Endodermal cell (in vitro differentiated cells): ENCODE results near the gene MARK3. TPM values are rescaled to one million over a fixed set of nuclear protein-coding genes. Genes with fewer than 3 reads are reported as not detected.

Source experiments
- DNase-seq: peaks from one replicate; pipeline ENCODE4 v3.0.0-alpha.2; 2017
- H3K27ac ChIP-seq: 2 replicates; pipeline ENCODE4 v1.5.1; 2013; ENCODE audit warnings: mild to moderate bottlenecking, low read depth, low read length, moderate library complexity
- H3K27me3 ChIP-seq: 2 replicates; pipeline ENCODE4 v1.6.1; 2013; ENCODE audit warnings: mild to moderate bottlenecking, low read length, moderate library complexity; ENCODE audit not compliant: insufficient read depth, control insufficient read depth, poor library complexity, severe bottlenecking
- H3K36me3 ChIP-seq: 2 replicates; pipeline ENCODE4 v1.7.0; 2013; ENCODE audit warnings: mild to moderate bottlenecking, low read length, moderate library complexity; ENCODE audit not compliant: control insufficient read depth, insufficient read depth
- H3K4me1 ChIP-seq: one replicate; pipeline ENCODE4 v1.7.0; 2013; ENCODE audit warnings: low read length; ENCODE audit not compliant: control insufficient read depth, insufficient read depth
- H3K4me3 ChIP-seq: 2 replicates; pipeline ENCODE4 v1.5.1; 2013; ENCODE audit warnings: mild to moderate bottlenecking, low read length, moderate library complexity
- H3K9ac ChIP-seq: 2 replicates; pipeline ENCODE4 v1.6.1; 2013; ENCODE audit warnings: mild to moderate bottlenecking, low read length, moderate library complexity; ENCODE audit not compliant: poor library complexity, severe bottlenecking; ENCODE audit errors: extremely low read depth
- H3K9me3 ChIP-seq: 2 replicates; pipeline ENCODE4 v1.6.1; 2013; ENCODE audit warnings: mild to moderate bottlenecking, low read length, moderate library complexity; ENCODE audit not compliant: control insufficient read depth
- H3K27ac Mint-ChIP-seq: 2 replicates; pipeline ENCODE4 v1.8.0; 2020; ENCODE audit warnings: mixed read lengths
- H3K27me3 Mint-ChIP-seq: 2 replicates; pipeline ENCODE4 v1.8.0; 2021; ENCODE audit warnings: mild to moderate bottlenecking, mixed read lengths; ENCODE audit not compliant: insufficient read depth
- H3K36me3 Mint-ChIP-seq: 2 replicates; pipeline ENCODE4 v1.8.0; 2020; ENCODE audit warnings: low read depth, mixed read lengths
- H3K4me1 Mint-ChIP-seq: 2 replicates; pipeline ENCODE4 v1.8.0; 2020; ENCODE audit warnings: mixed read lengths
- H3K4me3 Mint-ChIP-seq: 2 replicates; pipeline ENCODE4 v1.8.0; 2020; ENCODE audit warnings: mild to moderate bottlenecking, moderate library complexity, mixed read lengths
- H3K9me3 Mint-ChIP-seq: 2 replicates; pipeline ENCODE4 v1.8.0; 2020; ENCODE audit warnings: mild to moderate bottlenecking, mixed read lengths
- WGBS, 2 experiments: methylation state at CpG; one replicate each; pipeline versions ENCODE4 v1.1.5 to v1.1.7; 2013; ENCODE audit warnings: missing lambda C conversion rate in 2 of 2, mixed read lengths in 1 of 2; ENCODE audit not compliant: insufficient coverage in 1 of 2, insufficient read length in 1 of 2; 5-methylcytosine and 5-hydroxymethylcytosine counted together
- total RNA-seq, 2 donors: library from RNA; stranded (reverse); fragmentation: NEBNext Ultra II Directional in 1 of 2; extraction: Animal tissue kit (Norgen Biotek cat#: 25700) in 1 of 2; gene quantifications; 2 replicates in 1 of 2; 3 replicates in 1 of 2; pipeline ENCODE4 v1.2.1, GENCODE V29; 2021
- TF ChIP-seq, protein P1 (sequence below): fragments of 200-600 bp; sonication (generic); conservative IDR thresholded peaks from 2 replicates; pipeline ENCODE4 v1.5.0; 2021; ENCODE audit warnings: antibody characterized with exemption, mild to moderate bottlenecking

MARK3 gene
- total RNA-seq, 2 donors from 2014 or later, result 95.8 to 106 TPM

DNA sequence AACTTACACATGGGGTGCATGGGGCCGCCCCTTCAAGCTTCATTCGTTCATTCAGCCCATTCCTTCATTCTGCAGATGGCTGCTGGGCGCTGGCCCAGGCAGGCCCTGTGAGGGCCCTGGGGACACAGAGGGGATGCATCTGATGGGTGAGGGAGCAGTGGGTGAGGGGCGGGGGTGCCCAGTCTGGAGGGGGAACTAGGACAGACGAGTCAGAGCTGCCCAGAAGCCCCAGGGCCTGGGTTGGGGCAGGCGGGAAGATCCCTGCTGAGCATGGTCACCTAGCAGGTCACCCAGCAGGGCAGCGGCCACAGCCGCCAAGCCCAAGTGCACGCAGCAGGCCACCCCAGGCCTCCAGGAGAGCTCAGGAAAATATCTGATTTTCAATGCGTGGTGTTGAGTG is 157.9 kb downstream of the MARK3 start:
- Mint-ChIP-seq H3K4me3 (no peak overlapping the region), H3K27ac (peak overlapping the region; percentile 80), H3K4me1 (no peaks in the 10 kb centered on the region), H3K9me3 (no peaks in the 10 kb centered on the region), H3K36me3 (no peaks in the 10 kb centered on the region), H3K27me3 (peaks cover 3% of the 10 kb centered on the region)
- peaks cover 11% of the 10 kb centered on the region for H3K4me1 ChIP-seq
- TF ChIP-seq, protein P1, sequence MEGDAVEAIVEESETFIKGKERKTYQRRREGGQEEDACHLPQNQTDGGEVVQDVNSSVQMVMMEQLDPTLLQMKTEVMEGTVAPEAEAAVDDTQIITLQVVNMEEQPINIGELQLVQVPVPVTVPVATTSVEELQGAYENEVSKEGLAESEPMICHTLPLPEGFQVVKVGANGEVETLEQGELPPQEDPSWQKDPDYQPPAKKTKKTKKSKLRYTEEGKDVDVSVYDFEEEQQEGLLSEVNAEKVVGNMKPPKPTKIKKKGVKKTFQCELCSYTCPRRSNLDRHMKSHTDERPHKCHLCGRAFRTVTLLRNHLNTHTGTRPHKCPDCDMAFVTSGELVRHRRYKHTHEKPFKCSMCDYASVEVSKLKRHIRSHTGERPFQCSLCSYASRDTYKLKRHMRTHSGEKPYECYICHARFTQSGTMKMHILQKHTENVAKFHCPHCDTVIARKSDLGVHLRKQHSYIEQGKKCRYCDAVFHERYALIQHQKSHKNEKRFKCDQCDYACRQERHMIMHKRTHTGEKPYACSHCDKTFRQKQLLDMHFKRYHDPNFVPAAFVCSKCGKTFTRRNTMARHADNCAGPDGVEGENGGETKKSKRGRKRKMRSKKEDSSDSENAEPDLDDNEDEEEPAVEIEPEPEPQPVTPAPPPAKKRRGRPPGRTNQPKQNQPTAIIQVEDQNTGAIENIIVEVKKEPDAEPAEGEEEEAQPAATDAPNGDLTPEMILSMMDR, result no peak
- no peak overlapping the region for H3K9ac ChIP-seq
- H3K27ac ChIP-seq, result peak overlapping the region; percentile 100
- WGBS, 2 experiments, result 78 to 100% methylated on average over 2 to 10 of the region's 10 CpGs
- no peaks in the 10 kb centered on the region for H3K27me3 ChIP-seq
- DNase-seq, result no peak
- no peaks in the 10 kb centered on the region for H3K9me3 ChIP-seq
- no peaks in the 10 kb centered on the region for H3K36me3 ChIP-seq
- no peak overlapping the region for H3K4me3 ChIP-seq

DNA sequence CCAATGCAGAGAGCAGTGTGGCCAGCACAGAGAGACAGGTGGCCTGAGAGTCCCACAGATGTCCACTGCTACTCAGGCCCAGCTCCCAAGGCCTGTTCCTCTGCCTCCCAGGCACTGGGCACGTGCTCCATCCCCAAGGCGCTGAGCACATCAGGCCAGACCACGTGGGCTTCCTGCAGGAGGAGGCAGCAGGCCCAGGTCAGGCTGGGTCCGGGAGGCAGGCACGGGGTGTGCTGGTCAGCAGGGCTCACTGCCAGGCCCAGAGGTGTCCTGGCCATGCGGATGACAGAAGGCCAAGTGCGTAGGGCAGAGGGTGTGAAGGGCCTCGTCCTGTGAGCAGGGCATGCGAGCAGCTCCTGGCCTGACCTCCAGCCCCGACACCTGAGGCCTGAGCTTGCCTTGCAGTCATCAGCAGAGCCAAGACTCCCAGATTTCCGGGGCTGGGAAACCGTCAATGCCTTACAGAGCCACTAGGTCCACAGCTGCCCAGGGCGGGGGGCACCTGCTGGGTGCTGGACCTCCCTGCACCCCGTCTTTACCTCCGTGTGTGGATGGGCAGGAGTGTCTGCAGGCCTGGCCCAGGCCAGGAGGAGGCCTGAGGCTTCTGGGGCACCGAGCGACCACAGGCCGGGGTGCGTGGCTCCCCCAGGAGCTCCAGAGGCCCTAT is 158.6 kb downstream of the MARK3 start:
- Histone ChIP-seq H3K27ac (peak overlapping the region; percentile 100), H3K9me3 (no peaks in the 10 kb centered on the region), H3K27me3 (no peaks in the 10 kb centered on the region), H3K9ac (no peak overlapping the region), H3K4me1 (peaks cover 11% of the 10 kb centered on the region), H3K36me3 (no peaks in the 10 kb centered on the region), H3K4me3 (no peak overlapping the region)
- TF ChIP-seq, protein P1, result no peak
- Mint-ChIP-seq H3K4me1 (no peaks in the 10 kb centered on the region), H3K9me3 (no peaks in the 10 kb centered on the region), H3K27ac (no peak overlapping the region), H3K36me3 (no peaks in the 10 kb centered on the region), H3K4me3 (no peak overlapping the region), H3K27me3 (peaks cover 3% of the 10 kb centered on the region)
- no peak for DNase-seq
- WGBS, 2 experiments, result 91 to 98% methylated on average over 10 to 19 of the region's 19 CpGs

DNA sequence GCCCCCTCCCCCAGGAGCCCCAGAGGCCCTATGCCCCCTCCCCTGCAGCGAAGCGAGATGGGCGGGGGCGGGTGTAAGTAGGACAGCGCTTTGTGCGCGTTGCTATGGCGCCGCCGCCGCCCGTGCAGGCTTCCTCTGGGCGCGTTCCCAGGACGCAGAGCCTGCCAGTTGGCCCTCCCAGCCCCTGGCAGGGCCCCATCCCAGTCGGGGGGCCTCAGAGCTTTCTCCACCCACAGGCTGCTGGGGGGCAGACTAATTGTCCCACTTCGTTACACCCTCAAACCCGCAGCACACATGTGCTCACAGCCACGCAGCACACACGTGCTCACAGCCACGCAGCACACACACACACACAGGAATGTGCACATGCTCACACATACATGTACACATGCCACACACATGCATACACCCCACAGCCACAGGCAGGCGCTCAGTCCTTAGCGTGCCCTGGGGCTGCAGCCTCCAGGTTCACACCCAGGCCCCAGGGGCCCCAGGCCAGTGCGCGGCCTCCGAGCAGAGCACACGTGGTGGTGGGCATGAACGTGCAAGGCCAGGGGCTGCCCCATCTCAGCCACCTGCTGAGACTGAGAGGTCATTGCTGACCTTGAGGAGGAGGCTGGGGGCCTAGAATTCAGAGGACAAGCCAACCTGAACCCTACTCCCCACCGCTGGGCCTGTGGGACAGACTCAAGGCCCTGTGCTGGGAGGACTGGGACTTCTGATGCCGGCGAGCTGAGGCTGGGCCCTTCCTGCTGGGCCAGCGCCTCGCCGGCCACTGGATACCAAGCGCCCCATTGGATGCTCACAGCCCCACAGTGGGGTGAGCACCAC is 159.4 kb downstream of the MARK3 start:
- H3K9me3 ChIP-seq, result no peaks in the 10 kb centered on the region
- Mint-ChIP-seq H3K4me1 (no peaks in the 10 kb centered on the region), H3K27me3 (no peaks in the 10 kb centered on the region), H3K4me3 (no peak overlapping the region), H3K36me3 (no peaks in the 10 kb centered on the region), H3K27ac (no peak overlapping the region), H3K9me3 (no peaks in the 10 kb centered on the region)
- H3K27ac ChIP-seq, result peak overlapping the region; percentile 100
- DNase-seq, result no peak
- no peak overlapping the region for H3K9ac ChIP-seq
- H3K36me3 ChIP-seq, result no peaks in the 10 kb centered on the region
- peaks cover 11% of the 10 kb centered on the region for H3K4me1 ChIP-seq
- 94 to 95% methylated on average over 5 to 35 of the region's 35 CpGs for WGBS, 2 experiments
- H3K27me3 ChIP-seq, result no peaks in the 10 kb centered on the region
- TF ChIP-seq, protein P1, result no peak
- H3K4me3 ChIP-seq, result no peak overlapping the region
